HL-60 (cell line): ENCODE measurements around the gene USF3.

Source experiments
- DNase-seq, 2 experiments: peaks; one replicate each; pipeline ENCODE4 v3.0.0-alpha.2; 2010 to 2020; ENCODE audit warnings: low read depth in 1 of 2, low spot score in 1 of 2
- H3K27ac ChIP-seq: fragments of 250-450 bp; sonication (Bioruptor Pico); replicated peaks from 2 replicates; pipeline ENCODE4 v1.5.1; 2020; ENCODE audit warnings: mild to moderate bottlenecking, moderate library complexity
- H3K27me3 ChIP-seq: fragments of 250-450 bp; sonication (Bioruptor Pico); 2 replicates; pipeline ENCODE4 v1.5.1; 2021; ENCODE audit warnings: mild to moderate bottlenecking, moderate library complexity; ENCODE audit not compliant: insufficient read depth, poor library complexity, severe bottlenecking
- H3K4me3 ChIP-seq: replicated peaks from 2 replicates; pipeline ENCODE4 v1.5.1; 2011; ENCODE audit warnings: mild to moderate bottlenecking, control low read depth, low read length; ENCODE audit not compliant: insufficient read depth
- CTCF ChIP-seq: IDR thresholded peaks from one replicate; pipeline ENCODE4 v1.5.1; 2011; ENCODE audit warnings: low read length, control low read depth, inconsistent platforms; ENCODE audit not compliant: insufficient read depth
- GABPA ChIP-seq: IDR thresholded peaks from 2 replicates; pipeline ENCODE4 v1.6.1; 2012; ENCODE audit warnings: low read depth
- POLR2AphosphoS5 ChIP-seq: IDR thresholded peaks from 2 replicates; pipeline ENCODE4 v1.6.1; 2012; ENCODE audit warnings: low read depth
- REST ChIP-seq: IDR thresholded peaks from 2 replicates; pipeline ENCODE4 v1.6.1; 2012; ENCODE audit warnings: low read depth; ENCODE audit not compliant: insufficient replicate concordance
- SPI1 ChIP-seq: IDR thresholded peaks from 2 replicates; pipeline ENCODE4 v1.6.1; 2012; ENCODE audit warnings: low read depth, mild to moderate bottlenecking, borderline replicate concordance

The USF3 gene

GRCh38 chr3:113629584-113630421, 66.6 kb downstream of the USF3 start:
- no peak for DNase-seq
- Histone ChIP-seq H3K4me3 (no peak overlapping the region), H3K27ac (no peak overlapping the region)

DNA sequence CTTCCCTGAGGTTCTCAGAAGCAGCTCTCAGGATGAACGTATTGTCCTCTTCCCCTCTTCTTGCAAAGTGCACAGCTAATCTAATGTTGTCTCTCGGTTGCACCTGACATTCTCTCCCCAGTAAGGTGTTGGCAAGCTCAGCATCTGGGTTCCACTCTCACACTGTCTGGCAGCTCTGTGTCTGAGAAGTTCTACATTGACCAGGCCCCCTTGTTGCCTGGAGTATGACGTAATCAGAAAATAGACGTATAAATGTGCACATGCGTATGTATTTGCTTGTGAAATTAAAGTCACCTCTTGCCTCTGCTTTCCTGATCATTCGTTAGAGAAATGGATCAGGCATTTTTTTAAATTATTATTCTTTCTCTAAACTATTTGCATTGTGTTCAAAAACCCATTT, 67.7 kb downstream of the USF3 start:
- DNase-seq, result no peak
- Histone ChIP-seq H3K4me3 (no peak overlapping the region), H3K27me3 (no peaks in the 10 kb centered on the region), H3K27ac (no peak overlapping the region)
- TF ChIP-seq REST (no peak), SPI1 (no peak), GABPA (no peak), POLR2AphosphoS5 (no peak), CTCF (no peak)

More at GRCh38 chr3:113629584-113630421, 66.6 kb downstream of the USF3 start:
- no peaks in the 10 kb centered on the region for H3K27me3 ChIP-seq
- TF ChIP-seq GABPA, result no peak
- TF ChIP-seq SPI1, result no peak
- TF ChIP-seq POLR2AphosphoS5, result no peak
- TF ChIP-seq REST, result no peak
- no peak for TF ChIP-seq CTCF

DNA sequence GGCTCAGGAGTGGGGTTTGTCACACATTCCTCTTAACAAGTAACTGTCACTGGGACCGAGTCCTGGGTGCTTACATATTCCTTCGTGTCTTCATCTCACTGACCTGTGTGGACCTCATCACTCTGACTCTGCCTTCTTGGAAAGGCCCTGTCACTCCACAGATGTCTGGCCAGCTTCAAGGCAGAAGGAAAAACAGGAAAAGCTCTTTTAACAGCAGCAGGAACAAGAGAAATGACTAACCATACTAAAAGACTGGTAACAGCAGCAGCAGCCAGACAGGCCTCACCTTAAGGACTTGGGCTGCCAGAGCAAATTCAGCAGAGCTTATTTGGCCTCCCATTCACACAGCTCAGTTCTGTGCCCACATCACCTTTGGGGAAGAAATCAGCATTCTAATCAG, 68.1 kb downstream of the USF3 start:
- H3K27me3 ChIP-seq, result no peaks in the 10 kb centered on the region
- no peak overlapping the region for H3K27ac ChIP-seq
- TF ChIP-seq POLR2AphosphoS5, result no peak
- TF ChIP-seq CTCF, result no peak
- TF ChIP-seq GABPA, result no peak
- no peak for TF ChIP-seq REST
- TF ChIP-seq SPI1, result no peak
- DNase-seq, result no peak
- no peak overlapping the region for H3K4me3 ChIP-seq
